HL-60 (cell line): ENCODE measurements around the gene RNF166.

Experiments used
- DNase-seq, 2 experiments: peaks; one replicate each; pipeline ENCODE4 v3.0.0-alpha.2; 2010 to 2020; ENCODE audit warnings: low read depth in 1 of 2, low spot score in 1 of 2
- H3K27ac ChIP-seq: fragments of 250-450 bp; sonication (Bioruptor Pico); replicated peaks from 2 replicates; pipeline ENCODE4 v1.5.1; 2020; ENCODE audit warnings: mild to moderate bottlenecking, moderate library complexity
- H3K27me3 ChIP-seq: fragments of 250-450 bp; sonication (Bioruptor Pico); 2 replicates; pipeline ENCODE4 v1.5.1; 2021; ENCODE audit warnings: mild to moderate bottlenecking, moderate library complexity; ENCODE audit not compliant: insufficient read depth, poor library complexity, severe bottlenecking
- H3K4me3 ChIP-seq: replicated peaks from 2 replicates; pipeline ENCODE4 v1.5.1; 2011; ENCODE audit warnings: mild to moderate bottlenecking, control low read depth, low read length; ENCODE audit not compliant: insufficient read depth
- CTCF ChIP-seq: IDR thresholded peaks from one replicate; pipeline ENCODE4 v1.5.1; 2011; ENCODE audit warnings: low read length, control low read depth, inconsistent platforms; ENCODE audit not compliant: insufficient read depth
- GABPA ChIP-seq: IDR thresholded peaks from 2 replicates; pipeline ENCODE4 v1.6.1; 2012; ENCODE audit warnings: low read depth
- POLR2AphosphoS5 ChIP-seq: IDR thresholded peaks from 2 replicates; pipeline ENCODE4 v1.6.1; 2012; ENCODE audit warnings: low read depth
- SPI1 ChIP-seq: IDR thresholded peaks from 2 replicates; pipeline ENCODE4 v1.6.1; 2012; ENCODE audit warnings: low read depth, mild to moderate bottlenecking, borderline replicate concordance
- TF ChIP-seq, protein P1 (sequence below): IDR thresholded peaks from 2 replicates; pipeline ENCODE4 v1.6.1; 2012; ENCODE audit warnings: low read depth; ENCODE audit not compliant: insufficient replicate concordance

RNF166 gene

DNA sequence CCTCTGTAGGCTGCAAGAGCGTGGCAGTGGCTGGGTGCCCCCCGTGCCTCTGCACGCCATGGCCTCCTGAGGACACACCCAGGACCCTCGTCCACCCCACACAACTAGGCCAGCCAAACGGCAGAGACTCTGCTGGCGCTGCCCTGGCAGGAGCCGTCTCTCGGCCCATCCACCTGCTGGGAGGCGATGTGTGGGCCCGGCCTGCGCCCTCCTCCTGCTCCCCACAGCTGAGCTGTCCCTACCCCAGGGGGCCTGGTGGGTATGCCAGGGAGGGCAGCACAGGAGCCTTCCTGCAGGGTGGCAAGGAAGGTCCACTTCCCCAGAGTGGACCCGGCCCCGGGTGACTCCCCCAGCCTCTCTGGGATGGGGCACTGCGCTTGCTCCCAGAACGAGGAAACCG, 7.0 kb downstream of the RNF166 start:
- DNase-seq = no peak
- Histone ChIP-seq H3K4me3 (no peak overlapping the region), H3K27me3 (no peaks in the 10 kb centered on the region), H3K27ac (no peak overlapping the region)
- TF ChIP-seq CTCF = no peak

DNA sequence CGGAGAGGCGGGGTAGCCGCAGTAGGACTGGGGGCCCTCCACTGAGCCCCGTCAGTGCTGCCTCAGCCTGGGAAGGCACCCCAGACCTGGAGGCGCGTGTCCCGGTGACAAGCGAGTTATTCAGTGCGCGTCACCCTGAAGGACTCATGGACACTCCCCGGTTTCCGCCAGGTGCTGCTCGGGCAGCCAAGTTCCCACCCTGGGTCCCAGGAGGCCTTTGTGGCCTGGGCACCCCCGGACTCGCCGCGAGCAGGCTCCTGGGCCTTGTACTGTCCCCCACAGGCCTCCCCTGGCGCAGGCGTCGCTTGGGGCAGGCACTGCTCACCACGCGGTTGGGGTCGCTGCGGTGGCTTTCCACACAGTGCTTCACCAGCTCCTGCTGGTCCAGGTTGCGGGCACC, 7.6 kb downstream of the RNF166 start:
- no peak overlapping the region for H3K4me3 ChIP-seq
- no peak for DNase-seq
- TF ChIP-seq POLR2AphosphoS5 (no peak), SPI1 (no peak), GABPA (no peak), CTCF (no peak)
- TF ChIP-seq, protein P1, sequence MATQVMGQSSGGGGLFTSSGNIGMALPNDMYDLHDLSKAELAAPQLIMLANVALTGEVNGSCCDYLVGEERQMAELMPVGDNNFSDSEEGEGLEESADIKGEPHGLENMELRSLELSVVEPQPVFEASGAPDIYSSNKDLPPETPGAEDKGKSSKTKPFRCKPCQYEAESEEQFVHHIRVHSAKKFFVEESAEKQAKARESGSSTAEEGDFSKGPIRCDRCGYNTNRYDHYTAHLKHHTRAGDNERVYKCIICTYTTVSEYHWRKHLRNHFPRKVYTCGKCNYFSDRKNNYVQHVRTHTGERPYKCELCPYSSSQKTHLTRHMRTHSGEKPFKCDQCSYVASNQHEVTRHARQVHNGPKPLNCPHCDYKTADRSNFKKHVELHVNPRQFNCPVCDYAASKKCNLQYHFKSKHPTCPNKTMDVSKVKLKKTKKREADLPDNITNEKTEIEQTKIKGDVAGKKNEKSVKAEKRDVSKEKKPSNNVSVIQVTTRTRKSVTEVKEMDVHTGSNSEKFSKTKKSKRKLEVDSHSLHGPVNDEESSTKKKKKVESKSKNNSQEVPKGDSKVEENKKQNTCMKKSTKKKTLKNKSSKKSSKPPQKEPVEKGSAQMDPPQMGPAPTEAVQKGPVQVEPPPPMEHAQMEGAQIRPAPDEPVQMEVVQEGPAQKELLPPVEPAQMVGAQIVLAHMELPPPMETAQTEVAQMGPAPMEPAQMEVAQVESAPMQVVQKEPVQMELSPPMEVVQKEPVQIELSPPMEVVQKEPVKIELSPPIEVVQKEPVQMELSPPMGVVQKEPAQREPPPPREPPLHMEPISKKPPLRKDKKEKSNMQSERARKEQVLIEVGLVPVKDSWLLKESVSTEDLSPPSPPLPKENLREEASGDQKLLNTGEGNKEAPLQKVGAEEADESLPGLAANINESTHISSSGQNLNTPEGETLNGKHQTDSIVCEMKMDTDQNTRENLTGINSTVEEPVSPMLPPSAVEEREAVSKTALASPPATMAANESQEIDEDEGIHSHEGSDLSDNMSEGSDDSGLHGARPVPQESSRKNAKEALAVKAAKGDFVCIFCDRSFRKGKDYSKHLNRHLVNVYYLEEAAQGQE = no peak
- H3K27me3 ChIP-seq = no peaks in the 10 kb centered on the region
- H3K27ac ChIP-seq = no peak overlapping the region

DNA sequence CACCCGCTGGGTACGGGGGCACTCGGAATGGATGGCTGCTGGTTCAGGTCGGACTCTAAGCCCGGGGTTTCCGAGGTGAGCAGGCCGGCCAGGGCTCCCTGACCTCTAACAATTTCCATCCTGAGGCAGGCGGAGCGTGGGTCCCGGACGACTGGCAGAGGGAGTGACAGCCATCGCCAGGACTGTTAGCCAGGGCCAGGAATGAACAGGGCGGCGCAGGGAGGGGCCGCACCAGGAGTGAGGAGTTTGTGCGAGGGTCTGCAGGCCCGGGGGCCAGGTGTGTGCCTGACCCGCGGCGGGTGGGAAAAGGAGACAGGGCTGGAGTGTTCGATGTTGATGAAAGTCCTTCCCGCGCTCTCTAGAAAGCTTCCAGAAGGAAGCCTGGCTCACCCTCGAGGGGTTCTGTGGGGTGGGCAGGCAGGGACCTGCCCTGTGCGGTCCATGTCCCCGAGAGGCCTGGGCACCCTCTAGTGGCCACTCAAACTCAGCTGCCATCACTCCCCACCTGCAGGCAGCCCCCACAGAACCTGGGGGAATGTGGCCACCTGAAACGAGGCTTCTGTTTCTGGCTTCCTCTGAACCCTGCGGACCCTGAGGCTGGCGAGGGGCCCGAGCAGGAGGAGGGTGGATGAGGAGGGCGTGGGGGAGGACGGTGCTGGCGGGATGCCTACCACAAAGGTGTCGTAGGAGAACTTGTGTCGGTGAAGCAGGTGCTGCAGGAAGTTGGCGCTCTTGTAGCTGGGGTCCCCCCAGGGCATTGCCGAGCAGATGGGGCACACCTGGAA, 8.2 kb downstream of the RNF166 start:
- no peak overlapping the region for H3K4me3 ChIP-seq
- H3K27me3 ChIP-seq = no peaks in the 10 kb centered on the region
- TF ChIP-seq, protein P1 = no peak
- no peak for TF ChIP-seq SPI1
- no peak for TF ChIP-seq POLR2AphosphoS5
- no peak for TF ChIP-seq CTCF
- TF ChIP-seq GABPA = no peak
- no peak overlapping the region for H3K27ac ChIP-seq
- DNase-seq = no peak

- H3K27me3 ChIP-seq = no peaks in the 10 kb centered on the region
- H3K4me3 ChIP-seq = no peak overlapping the region
- no peak for DNase-seq
- H3K27ac ChIP-seq = no peak overlapping the region
- TF ChIP-seq POLR2AphosphoS5 (no peak), SPI1 (no peak), GABPA (no peak), CTCF (no peak)
- TF ChIP-seq, protein P1 = no peak
These were observed 8.9 kb downstream of the RNF166 start for GRCh38 chr16:88697116-88697830.
